GM23248 (cell line): ENCODE results near the gene SERPINA12. TPM values are rescaled to one million over a fixed set of nuclear protein-coding genes. Genes with fewer than 3 reads are reported as not detected.

Experiments used
- DNase-seq: peaks from one replicate; pipeline ENCODE4 v3.0.0-alpha.2; 2015
- H2AFZ ChIP-seq: fragments of 200-600 bp; sonication (generic); 2 replicates; pipeline ENCODE4 v1.6.1; 2016; ENCODE audit warnings: antibody characterized with exemption
- H3F3A ChIP-seq: fragments of 200-600 bp; sonication (generic); 2 replicates; pipeline ENCODE4 v1.6.1; 2016; ENCODE audit warnings: mild to moderate bottlenecking, antibody characterized with exemption, mixed run types; ENCODE audit not compliant: insufficient read depth
- H3K27ac ChIP-seq: fragments of 200-600 bp; sonication (generic); 2 replicates; pipeline ENCODE4 v1.5.1; 2016; ENCODE audit warnings: mild to moderate bottlenecking
- H3K27me3 ChIP-seq: fragments of 200-600 bp; sonication (generic); replicated peaks from 2 replicates; pipeline ENCODE4 v1.6.1; 2016; ENCODE audit warnings: mild to moderate bottlenecking; ENCODE audit not compliant: insufficient read depth
- H3K36me3 ChIP-seq: fragments of 200-600 bp; sonication (generic); 2 replicates; pipeline ENCODE4 v1.6.1; 2016; ENCODE audit warnings: low read depth, mild to moderate bottlenecking
- H3K4me1 ChIP-seq: fragments of 200-600 bp; sonication (generic); 2 replicates; pipeline ENCODE4 v1.6.1; 2016; ENCODE audit warnings: mild to moderate bottlenecking; ENCODE audit not compliant: insufficient read depth
- H3K4me2 ChIP-seq: fragments of 200-600 bp; sonication (generic); one replicate; pipeline ENCODE4 v1.6.1; 2016; ENCODE audit warnings: mild to moderate bottlenecking; ENCODE audit not compliant: unreplicated experiment
- H3K4me3 ChIP-seq: fragments of 200-600 bp; sonication (generic); 2 replicates; pipeline ENCODE4 v1.5.1; 2016; ENCODE audit warnings: mild to moderate bottlenecking
- H3K79me2 ChIP-seq: fragments of 200-600 bp; sonication (generic); 2 replicates; pipeline ENCODE4 v1.6.1; 2016; ENCODE audit warnings: mild to moderate bottlenecking; ENCODE audit not compliant: insufficient read depth
- H3K9ac ChIP-seq: fragments of 200-600 bp; sonication (generic); 2 replicates; pipeline ENCODE4 v1.6.1; 2016; ENCODE audit warnings: mild to moderate bottlenecking
- H3K9me2 ChIP-seq: fragments of 200-600 bp; sonication (generic); 2 replicates; pipeline ENCODE4 v1.6.1; 2016; ENCODE audit warnings: mixed run types, mild to moderate bottlenecking, moderate library complexity; ENCODE audit not compliant: insufficient read depth
- H3K9me3 ChIP-seq: fragments of 200-600 bp; sonication (generic); one replicate; pipeline ENCODE4 v1.6.1; 2017; ENCODE audit warnings: low read depth
- H4K20me1 ChIP-seq: fragments of 200-600 bp; sonication (generic); 2 replicates; pipeline ENCODE4 v1.6.0; 2016; ENCODE audit not compliant: insufficient read depth
- EZH2 ChIP-seq: fragments of 200-600 bp; sonication (generic); IDR thresholded peaks from 2 replicates; pipeline ENCODE4 v1.6.1; 2018; ENCODE audit warnings: antibody characterized with exemption, mild to moderate bottlenecking; ENCODE audit not compliant: insufficient read depth, poor library complexity, severe bottlenecking
- EZH2phosphoT487 ChIP-seq: fragments of 200-600 bp; sonication (generic); IDR thresholded peaks from 2 replicates; pipeline ENCODE4 v1.6.1; 2018; ENCODE audit warnings: antibody characterized with exemption, moderate library complexity, mild to moderate bottlenecking, low read depth; ENCODE audit not compliant: insufficient read depth
- WGBS, 2 experiments: methylation state at CpG; one replicate each; pipeline ENCODE4 v1.1.6; 2015 to 2017; ENCODE audit warnings: low lambda C conversion rate in 2 of 2, low coverage in 1 of 2; ENCODE audit errors: missing lambda C conversion rate in 2 of 2; 5-methylcytosine and 5-hydroxymethylcytosine counted together
- in situ Hi-C: fragments of 300-500 bp; cut with MboI; formaldehyde crosslinking; loops from 2 replicates; pipeline ENCODE4 v1.15.0; 2020
- polyA plus RNA-seq: library from polyadenylated mRNA; unstranded; fragments of >200 nt; fragmentation: Nextera tagmentation; extraction: Ambion mirVana; gene quantifications from 2 replicates; pipeline ENCODE4 v1.2.1, GENCODE V29; 2016
- total RNA-seq: library from RNA; depleted of rRNA; stranded (reverse); fragments of >200 nt; shearing (Covaris generic); gene quantifications from 2 replicates; pipeline ENCODE4 v1.2.3, GENCODE V29; 2014

SERPINA12 gene
- total and polyA plus RNA-seq, 2 experiments from 2014 or later: not detected

- Histone ChIP-seq H3K79me2 (no peaks in the 10 kb centered on the region), H3K9me2 (no peaks in the 10 kb centered on the region), H3K9ac (no peak overlapping the region), H3K4me1 (no peaks in the 10 kb centered on the region), H3F3A (no peaks in the 10 kb centered on the region), H3K27ac (no peak overlapping the region), H3K27me3 (peaks cover 22% of the 10 kb centered on the region), H2AFZ (no peak overlapping the region), H4K20me1 (no peaks in the 10 kb centered on the region), H3K36me3 (no peaks in the 10 kb centered on the region), H3K4me2 (no peak overlapping the region), H3K4me3 (no peak overlapping the region), H3K9me3 (no peaks in the 10 kb centered on the region)
- DNase-seq: no peak
- WGBS, 2 experiments: 38 to 42% methylated on average over 14 of the region's 14 CpGs
- in situ Hi-C loops: no loop called here
- TF ChIP-seq EZH2 (no peak), EZH2phosphoT487 (no peak)
Measured at GRCh38 chr14:94448071-94448808, 61.0 kb downstream of the SERPINA12 start.

- no peak overlapping the region for H3K27ac ChIP-seq
- no peak overlapping the region for H3K9ac ChIP-seq
- no peak overlapping the region for H3K4me2 ChIP-seq
- TF ChIP-seq EZH2 (no peak), EZH2phosphoT487 (no peak)
- H3K36me3 ChIP-seq: no peaks in the 10 kb centered on the region
- no peak overlapping the region for H2AFZ ChIP-seq
- in situ Hi-C loops: no loop called here
- no peak for DNase-seq
- H3K4me1 ChIP-seq: no peaks in the 10 kb centered on the region
- peaks cover 22% of the 10 kb centered on the region for H3K27me3 ChIP-seq
- WGBS, 2 experiments: 20 to 30% methylated on average over 3 of the region's 3 CpGs
- H3K4me3 ChIP-seq: no peak overlapping the region
- H3F3A ChIP-seq: no peaks in the 10 kb centered on the region
- H3K9me3 ChIP-seq: no peaks in the 10 kb centered on the region
- H3K79me2 ChIP-seq: no peaks in the 10 kb centered on the region
- no peaks in the 10 kb centered on the region for H3K9me2 ChIP-seq
- H4K20me1 ChIP-seq: no peaks in the 10 kb centered on the region
Measured at GRCh38 chr14:94447206-94447605, 62.1 kb downstream of the SERPINA12 start.

GRCh38 chr14:94446126-94446525 is 63.1 kb downstream of the SERPINA12 start:
- peaks cover 22% of the 10 kb centered on the region for H3K27me3 ChIP-seq
- H3K79me2 ChIP-seq: no peaks in the 10 kb centered on the region
- DNase-seq: no peak
- in situ Hi-C loops: no loop called here
- no peaks in the 10 kb centered on the region for H3K36me3 ChIP-seq
- H3K9ac ChIP-seq: no peak overlapping the region
- H3K4me2 ChIP-seq: no peak overlapping the region
- no peak overlapping the region for H3K4me3 ChIP-seq
- no peaks in the 10 kb centered on the region for H3K4me1 ChIP-seq
- H3K9me2 ChIP-seq: no peaks in the 10 kb centered on the region
- no peaks in the 10 kb centered on the region for H4K20me1 ChIP-seq
- no peaks in the 10 kb centered on the region for H3K9me3 ChIP-seq
- TF ChIP-seq EZH2: no peak
- TF ChIP-seq EZH2phosphoT487: no peak
- no peak overlapping the region for H2AFZ ChIP-seq
- H3F3A ChIP-seq: no peaks in the 10 kb centered on the region
- 52 to 54% methylated on average over 4 of the region's 4 CpGs for WGBS, 2 experiments
- no peak overlapping the region for H3K27ac ChIP-seq

GRCh38 chr14:94445003-94445402 is 64.3 kb downstream of the SERPINA12 start:
- TF ChIP-seq EZH2phosphoT487 (no peak), EZH2 (no peak)
- Histone ChIP-seq H3K79me2 (no peaks in the 10 kb centered on the region), H3K4me1 (no peaks in the 10 kb centered on the region), H3K4me3 (no peak overlapping the region), H3K9me3 (no peaks in the 10 kb centered on the region), H3K27me3 (peaks cover 17% of the 10 kb centered on the region), H3K9ac (no peak overlapping the region), H3K27ac (no peak overlapping the region), H3F3A (no peaks in the 10 kb centered on the region), H3K9me2 (no peaks in the 10 kb centered on the region), H2AFZ (no peak overlapping the region), H3K36me3 (no peaks in the 10 kb centered on the region), H4K20me1 (no peaks in the 10 kb centered on the region), H3K4me2 (no peak overlapping the region)
- no peak for DNase-seq
- in situ Hi-C loops: no loop called here
- 19 to 20% methylated on average over 1 of the region's 1 CpG for WGBS, 2 experiments
